Measurements from ENCODE around the gene ZBTB44.

DNA sequence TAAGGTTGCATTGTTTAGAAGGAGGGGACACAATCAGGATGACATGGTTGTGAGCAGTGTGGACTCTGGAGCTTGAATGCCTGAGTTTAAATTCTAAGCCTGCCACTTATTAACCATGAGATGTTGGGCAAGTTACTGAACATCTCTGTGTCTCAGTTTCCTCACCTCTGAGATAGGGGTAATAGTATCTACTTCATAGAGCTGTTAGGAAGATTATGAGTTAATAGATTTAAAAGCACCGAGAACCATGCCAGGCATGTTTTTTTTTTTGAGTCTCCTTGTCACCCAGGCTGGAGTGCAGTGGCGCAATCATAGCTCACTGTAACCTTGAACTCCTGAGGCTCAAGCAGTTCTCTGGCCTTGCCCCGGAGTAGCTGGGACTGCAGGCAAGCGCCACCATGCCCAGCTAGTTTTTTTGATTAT is 121.9 kb downstream of the ZBTB44 start:
- TF ChIP-seq POLR2A (IDR thresholded peaks at IDR 0.05) = no peak
- TF ChIP-seq, protein P1, sequence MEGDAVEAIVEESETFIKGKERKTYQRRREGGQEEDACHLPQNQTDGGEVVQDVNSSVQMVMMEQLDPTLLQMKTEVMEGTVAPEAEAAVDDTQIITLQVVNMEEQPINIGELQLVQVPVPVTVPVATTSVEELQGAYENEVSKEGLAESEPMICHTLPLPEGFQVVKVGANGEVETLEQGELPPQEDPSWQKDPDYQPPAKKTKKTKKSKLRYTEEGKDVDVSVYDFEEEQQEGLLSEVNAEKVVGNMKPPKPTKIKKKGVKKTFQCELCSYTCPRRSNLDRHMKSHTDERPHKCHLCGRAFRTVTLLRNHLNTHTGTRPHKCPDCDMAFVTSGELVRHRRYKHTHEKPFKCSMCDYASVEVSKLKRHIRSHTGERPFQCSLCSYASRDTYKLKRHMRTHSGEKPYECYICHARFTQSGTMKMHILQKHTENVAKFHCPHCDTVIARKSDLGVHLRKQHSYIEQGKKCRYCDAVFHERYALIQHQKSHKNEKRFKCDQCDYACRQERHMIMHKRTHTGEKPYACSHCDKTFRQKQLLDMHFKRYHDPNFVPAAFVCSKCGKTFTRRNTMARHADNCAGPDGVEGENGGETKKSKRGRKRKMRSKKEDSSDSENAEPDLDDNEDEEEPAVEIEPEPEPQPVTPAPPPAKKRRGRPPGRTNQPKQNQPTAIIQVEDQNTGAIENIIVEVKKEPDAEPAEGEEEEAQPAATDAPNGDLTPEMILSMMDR (IDR thresholded peaks at IDR 0.05) = no peak
